ENCODE data around the gene TSPAN2. TPM values are rescaled to one million over a fixed set of nuclear protein-coding genes. Genes with fewer than 3 reads are reported as not detected.

The TSPAN2 gene
- polyA plus RNA-seq, 1 of the 3 experiments (the other 2 are of a cell fraction) = 0.23 TPM

GRCh38 chr1:115127539-115127938, 38.2 kb upstream of the TSPAN2 start:
- WGBS (ENCODE audit: low lambda C conversion rate) = 100% methylated on average over 1 of the region's 1 CpG
- ChIA-PET CTCF (interaction anchor here (1.2 to 5.0 kb wide), 5 partner anchors 10 to 468 kb away, joined by 4 to 29 read pairs (median 11); no protein-coding TSS in a partner anchor), POLR2A (no interaction called here)

More at GRCh38 chr1:115127539-115127938, 38.2 kb upstream of the TSPAN2 start:
- H2AFZ ChIP-seq (ENCODE audit: low read depth) = no peak overlapping the region
- no peaks in the 10 kb centered on the region for H3F3A ChIP-seq (replicated peaks; ENCODE audit: insufficient read depth)
- H3K9me3 ChIP-seq = no peaks in the 10 kb centered on the region
- no peaks in the 10 kb centered on the region for H4K20me1 ChIP-seq (ENCODE audit: insufficient read depth)
- no peak for DNase-seq
- H3K9me2 ChIP-seq = no peaks in the 10 kb centered on the region
- peaks cover 0 to 4% of the 10 kb centered on the region in 2 experiments; a peak in 1 of 4 replicates for H3K4me1 ChIP-seq (ENCODE audit: control insufficient read depth in 1 of 2, insufficient read depth in 2 of 2, low read depth in 1 of 2, low read length in 1 of 2)
- TF ChIP-seq JUND (IDR thresholded peaks at IDR 0.05) = no peak
- no peak for TF ChIP-seq RCOR1 (IDR thresholded peaks at IDR 0.05; ENCODE audit: low read length)
- no peak for TF ChIP-seq SMC3 (IDR thresholded peaks at IDR 0.05; ENCODE audit: low read depth, low read length)
- no peak for TF ChIP-seq GABPA (IDR thresholded peaks at IDR 0.05; ENCODE audit: low read depth)
- no peak for TF ChIP-seq NFIC (IDR thresholded peaks at IDR 0.05; ENCODE audit: borderline replicate concordance)
- no peak for TF ChIP-seq USF1 (IDR thresholded peaks at IDR 0.05; ENCODE audit: borderline replicate concordance, low read depth)
- TF ChIP-seq GATA2 (CRISPR knock-in tag; IDR thresholded peaks at IDR 0.05) = no peak
- TF ChIP-seq RAD21 (IDR thresholded peaks at IDR 0.05; ENCODE audit: low read length) = no peak
- TF ChIP-seq TEAD4 (IDR thresholded peaks at IDR 0.05; ENCODE audit: borderline replicate concordance, insufficient read depth) = no peak
- TF ChIP-seq CTCF (IDR thresholded peaks at IDR 0.05) = no peak
- no peak for TF ChIP-seq EP300 (IDR thresholded peaks at IDR 0.05; ENCODE audit: borderline replicate concordance in 1 of 2, low read depth in 1 of 2, low read length in 1 of 2)
- TF ChIP-seq ZBTB33 (IDR thresholded peaks at IDR 0.05; ENCODE audit: borderline replicate concordance, low read depth) = no peak
- TF ChIP-seq RFX5 (IDR thresholded peaks at IDR 0.05; ENCODE audit: low read length) = no peak
- no peak for TF ChIP-seq SIN3A (IDR thresholded peaks at IDR 0.05; ENCODE audit: borderline replicate concordance, low read depth, low read length)
- TF ChIP-seq CHD2 (IDR thresholded peaks at IDR 0.05; ENCODE audit: low read length, partially characterized antibody) = no peak
- no peaks in the 10 kb centered on the region for H3K27me3 ChIP-seq (ENCODE audit: insufficient read depth)
- H3K4me2 ChIP-seq = no peak overlapping the region
- H3K36me3 ChIP-seq (replicated peaks in 1 of 2; ENCODE audit: control insufficient read depth in 1 of 2, insufficient read depth in 2 of 2, low read length in 1 of 2) = no peaks in the 10 kb centered on the region
- H3K79me2 ChIP-seq (ENCODE audit: insufficient read depth) = no peaks in the 10 kb centered on the region
- no peak overlapping the region for H3K9ac ChIP-seq
- no peak overlapping the region for H3K27ac ChIP-seq (ENCODE audit: low read depth in 2 of 2, low read length in 1 of 2)
- H3K4me3 ChIP-seq (ENCODE audit: low read depth in 2 of 2, low read length in 1 of 2) = no peak overlapping the region
